ENCODE measurements around the gene ZCCHC17.
"Not testable (repeated sequence)": the region's sequence is repeated elsewhere in the genome, so short reads cannot be mapped to it uniquely, and the experiment has no call there.

ZCCHC17 gene

DNA sequence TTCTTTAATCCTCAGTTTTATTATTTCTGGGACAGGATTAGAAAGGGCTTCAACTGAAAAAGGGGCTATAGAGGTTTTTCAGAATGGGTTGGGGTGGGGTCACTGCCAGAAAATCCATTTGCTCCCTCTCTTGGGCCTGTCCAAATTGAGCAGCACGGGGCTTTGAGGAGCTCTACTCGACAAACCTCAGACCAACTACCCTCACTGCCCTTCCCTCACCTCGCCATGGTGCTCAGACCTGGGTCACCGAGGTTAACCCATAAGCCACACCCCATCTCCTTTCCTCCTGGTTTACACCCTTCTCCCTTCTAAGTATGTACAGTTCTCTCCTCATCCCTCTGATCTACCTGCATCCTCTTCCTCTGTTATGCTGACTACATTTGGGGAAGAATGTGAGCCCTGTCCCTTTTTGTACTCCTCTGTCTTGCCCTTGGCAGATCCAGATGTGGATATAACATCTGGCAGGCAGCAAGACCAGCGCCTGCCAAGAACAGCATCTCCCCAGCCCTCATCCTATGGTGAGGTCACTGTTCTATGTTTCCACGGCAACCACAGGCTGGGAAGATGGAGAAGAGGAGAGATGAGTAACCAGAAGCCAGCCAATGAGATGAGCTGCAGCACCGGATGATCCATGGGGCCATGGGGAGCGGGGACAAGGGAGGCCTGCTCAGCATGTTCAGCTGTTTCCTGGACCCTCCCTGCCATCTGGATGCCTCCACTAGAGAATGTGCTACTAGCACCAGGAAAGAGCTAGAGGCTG, 79.7 kb downstream of the ZCCHC17 start:
- no peak overlapping the region for H3K27ac ChIP-seq (ENCODE audit: low read depth, low read length, severe bottlenecking)
- no peaks in the 10 kb centered on the region for H3K9me3 ChIP-seq (ENCODE audit: control insufficient read depth, low read length)
- H3K36me3 ChIP-seq (ENCODE audit: control insufficient read depth, insufficient read depth, low read length): no peaks in the 10 kb centered on the region
- WGBS, 2 experiments (ENCODE audit: insufficient coverage in 2 of 2): 62 to 77% methylated on average over 6 to 7 of the region's 8 CpGs
- peaks cover 31% of the 10 kb centered on the region for H3K4me1 ChIP-seq (ENCODE audit: control insufficient read depth, insufficient read depth, low read length, poor library complexity, severe bottlenecking)
- no peak overlapping the region for H3K4me3 ChIP-seq (ENCODE audit: extremely low read depth, insufficient read depth, low read length, poor library complexity, severe bottlenecking)

DNA sequence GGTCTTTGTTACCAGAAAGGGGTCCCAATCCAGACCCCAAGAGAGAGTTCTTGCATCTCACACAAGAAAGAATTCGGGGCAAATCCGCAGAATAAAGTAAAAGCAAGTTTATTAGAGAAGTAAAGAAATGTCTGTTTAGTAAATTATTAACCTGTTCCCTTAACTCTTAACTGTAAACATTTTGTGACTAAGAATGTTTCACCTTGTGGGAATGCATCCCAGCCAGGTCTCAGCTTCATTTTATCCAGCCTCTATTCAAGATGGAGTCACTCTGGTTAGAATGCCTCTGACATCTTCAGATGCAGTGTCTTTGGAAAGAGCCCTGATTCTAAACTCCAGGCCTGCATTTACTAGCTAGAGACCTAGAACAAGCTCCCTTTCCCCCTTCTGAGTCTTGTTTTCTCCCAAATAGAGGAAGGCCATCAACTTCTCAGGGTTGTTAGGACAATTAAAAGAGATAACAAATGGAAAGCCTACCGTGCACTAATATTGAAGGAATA, 80.6 kb downstream of the ZCCHC17 start:
- H3K36me3 ChIP-seq (ENCODE audit: control insufficient read depth, insufficient read depth, low read length): no peaks in the 10 kb centered on the region
- H3K4me3 ChIP-seq (ENCODE audit: extremely low read depth, insufficient read depth, low read length, poor library complexity, severe bottlenecking): no peak overlapping the region
- WGBS, 2 experiments (ENCODE audit: insufficient coverage in 2 of 2): no CpG with 5 or more reads among the region's 3 CpGs
- H3K4me1 ChIP-seq (ENCODE audit: control insufficient read depth, insufficient read depth, low read length, poor library complexity, severe bottlenecking): peaks cover 31% of the 10 kb centered on the region
- no peak overlapping the region for H3K27ac ChIP-seq (ENCODE audit: low read depth, low read length, severe bottlenecking)
- no peaks in the 10 kb centered on the region for H3K9me3 ChIP-seq (ENCODE audit: control insufficient read depth, low read length)

DNA sequence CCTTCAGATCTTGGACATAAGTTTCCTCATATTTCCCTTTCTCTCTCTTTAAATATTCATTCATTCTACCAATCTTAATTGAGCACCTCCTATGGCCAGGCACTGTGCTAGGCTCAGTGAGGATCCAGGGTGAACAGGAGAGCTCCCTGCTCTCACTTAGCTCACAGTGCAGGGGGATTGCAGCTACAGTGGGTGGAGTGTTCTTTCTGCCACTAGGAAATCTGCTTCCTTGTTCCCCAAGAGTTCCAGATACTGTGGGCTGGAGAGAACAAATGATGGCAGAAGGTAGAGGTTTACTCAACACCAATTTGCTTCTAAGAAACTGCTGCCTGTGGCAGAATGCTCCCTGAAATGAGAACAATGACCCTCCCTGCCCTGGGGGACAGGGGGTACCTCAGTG, 81.2 kb downstream of the ZCCHC17 start:
- Histone ChIP-seq H3K4me1 (ENCODE audit: control insufficient read depth, insufficient read depth, low read length, poor library complexity, severe bottlenecking) (peaks cover 26% of the 10 kb centered on the region), H3K36me3 (ENCODE audit: control insufficient read depth, insufficient read depth, low read length) (no peaks in the 10 kb centered on the region), H3K9me3 (ENCODE audit: control insufficient read depth, low read length) (no peaks in the 10 kb centered on the region), H3K4me3 (ENCODE audit: extremely low read depth, insufficient read depth, low read length, poor library complexity, severe bottlenecking) (no peak overlapping the region), H3K27ac (ENCODE audit: low read depth, low read length, severe bottlenecking) (no peak overlapping the region)

DNA sequence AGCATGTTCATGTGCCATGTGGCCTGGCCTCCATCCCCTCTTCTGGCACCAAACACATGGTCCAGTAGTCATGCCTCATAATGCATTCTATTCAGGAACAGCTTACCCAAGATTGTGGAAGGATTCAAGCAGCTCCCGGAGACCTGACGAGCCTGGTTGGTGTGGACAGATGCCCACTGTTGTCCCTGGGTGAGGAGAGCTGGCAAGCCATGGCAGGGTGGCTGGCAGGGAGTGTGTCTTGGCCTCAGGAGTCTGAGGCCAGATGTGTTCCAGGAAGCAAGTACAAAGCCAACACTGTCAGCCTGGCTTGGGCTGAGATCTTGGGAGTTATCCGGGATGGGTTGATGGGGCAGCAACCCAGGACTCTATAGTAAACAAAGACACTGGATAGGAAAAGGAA, 83.3 kb downstream of the ZCCHC17 start:
- WGBS, 2 experiments (ENCODE audit: insufficient coverage in 2 of 2): 75 to 100% methylated on average over 1 to 3 of the region's 3 CpGs
- Histone ChIP-seq H3K36me3 (ENCODE audit: control insufficient read depth, insufficient read depth, low read length) (no peaks in the 10 kb centered on the region), H3K9me3 (ENCODE audit: control insufficient read depth, low read length) (no peaks in the 10 kb centered on the region), H3K27ac (ENCODE audit: low read depth, low read length, severe bottlenecking) (no peak overlapping the region), H3K4me3 (ENCODE audit: extremely low read depth, insufficient read depth, low read length, poor library complexity, severe bottlenecking) (no peak overlapping the region), H3K4me1 (ENCODE audit: control insufficient read depth, insufficient read depth, low read length, poor library complexity, severe bottlenecking) (peaks cover 15% of the 10 kb centered on the region)

DNA sequence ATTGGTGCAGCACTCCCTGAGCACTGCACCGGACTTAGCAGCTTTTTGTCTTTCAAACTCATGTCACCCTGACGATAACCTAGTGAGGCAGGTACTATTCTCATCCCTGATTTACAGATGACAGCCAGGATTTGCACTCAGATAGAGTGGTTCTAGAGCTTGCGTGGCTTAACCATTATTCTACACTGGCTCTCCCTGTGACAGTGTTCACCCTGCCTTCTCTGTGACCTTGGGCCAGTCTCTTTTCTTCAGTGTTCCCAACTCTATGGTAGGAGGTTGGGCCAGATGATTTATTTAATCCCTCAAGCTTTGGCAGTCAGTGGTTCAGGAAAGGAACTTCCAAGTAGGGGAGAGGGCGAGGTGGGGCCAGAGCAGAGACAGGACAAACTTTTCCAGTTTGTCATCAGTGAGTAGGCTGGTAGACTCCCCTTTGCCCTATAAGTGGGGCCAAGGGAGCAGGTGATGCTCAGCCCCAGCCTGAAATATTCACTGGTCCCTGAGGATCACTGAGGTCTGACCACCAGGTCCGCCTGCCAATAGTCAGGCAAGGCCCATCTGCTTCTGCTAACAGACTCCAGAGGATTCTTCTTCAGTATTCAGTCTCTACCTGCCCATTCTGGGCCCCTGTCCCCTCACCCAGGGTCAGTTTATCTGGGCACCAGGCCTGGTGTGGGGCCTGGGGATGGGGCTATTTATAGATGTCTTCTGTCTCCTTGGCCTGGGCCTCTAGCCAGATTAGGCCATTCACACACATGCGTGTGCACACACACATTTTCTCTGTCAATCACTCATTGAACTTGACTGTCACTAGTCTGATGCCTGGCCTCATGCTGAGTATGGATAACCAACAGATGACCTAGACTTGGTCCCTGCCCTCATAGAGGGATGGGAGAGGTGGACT, 84.8 kb downstream of the ZCCHC17 start:
- H3K27ac ChIP-seq (ENCODE audit: low read depth, low read length, severe bottlenecking): no peak overlapping the region
- H3K9me3 ChIP-seq (ENCODE audit: control insufficient read depth, low read length): no peaks in the 10 kb centered on the region
- no peaks in the 10 kb centered on the region for H3K36me3 ChIP-seq (ENCODE audit: control insufficient read depth, insufficient read depth, low read length)
- 89 to 96% methylated on average over 5 to 6 of the region's 6 CpGs for WGBS, 2 experiments (ENCODE audit: insufficient coverage in 2 of 2)
- H3K4me1 ChIP-seq (ENCODE audit: control insufficient read depth, insufficient read depth, low read length, poor library complexity, severe bottlenecking): peaks cover 8% of the 10 kb centered on the region
- no peak overlapping the region for H3K4me3 ChIP-seq (ENCODE audit: extremely low read depth, insufficient read depth, low read length, poor library complexity, severe bottlenecking)

DNA sequence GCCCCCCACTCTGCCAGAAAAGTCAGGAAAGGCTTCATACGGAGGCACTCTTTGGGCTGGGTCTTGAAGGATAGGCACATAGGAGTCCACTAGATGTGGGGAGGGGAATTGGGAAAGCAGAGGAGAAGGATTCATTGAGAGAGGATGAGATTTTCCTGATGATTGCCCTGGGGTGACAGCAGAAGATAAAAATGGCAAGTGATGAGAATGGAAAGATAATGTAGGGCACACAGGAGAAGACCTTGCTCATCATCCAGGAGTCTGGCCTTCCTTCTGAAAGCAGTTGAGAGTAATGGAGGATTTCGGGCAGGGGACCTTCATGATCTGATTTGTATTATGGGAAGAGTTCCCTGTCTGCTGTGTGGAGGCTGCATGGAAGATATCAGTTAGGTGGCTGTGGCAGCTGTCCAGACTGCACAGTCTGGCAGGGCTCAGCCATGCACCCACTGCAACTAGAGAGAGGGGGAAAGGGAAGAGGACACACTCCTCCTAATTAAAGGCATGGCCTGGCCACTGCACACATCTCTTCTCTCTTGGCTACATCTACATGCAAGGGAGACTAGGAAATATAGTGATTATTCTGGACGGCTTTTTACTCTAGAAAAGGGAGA, 85.7 kb downstream of the ZCCHC17 start:
- 84 to 88% methylated on average over 2 to 3 of the region's 3 CpGs for WGBS, 2 experiments (ENCODE audit: insufficient coverage in 2 of 2)
- Histone ChIP-seq H3K36me3 (ENCODE audit: control insufficient read depth, insufficient read depth, low read length) (no peaks in the 10 kb centered on the region), H3K4me1 (ENCODE audit: control insufficient read depth, insufficient read depth, low read length, poor library complexity, severe bottlenecking) (peaks cover under 1% of the 10 kb centered on the region), H3K27ac (ENCODE audit: low read depth, low read length, severe bottlenecking) (no peak overlapping the region), H3K9me3 (ENCODE audit: control insufficient read depth, low read length) (no peaks in the 10 kb centered on the region), H3K4me3 (ENCODE audit: extremely low read depth, insufficient read depth, low read length, poor library complexity, severe bottlenecking) (no peak overlapping the region)

DNA sequence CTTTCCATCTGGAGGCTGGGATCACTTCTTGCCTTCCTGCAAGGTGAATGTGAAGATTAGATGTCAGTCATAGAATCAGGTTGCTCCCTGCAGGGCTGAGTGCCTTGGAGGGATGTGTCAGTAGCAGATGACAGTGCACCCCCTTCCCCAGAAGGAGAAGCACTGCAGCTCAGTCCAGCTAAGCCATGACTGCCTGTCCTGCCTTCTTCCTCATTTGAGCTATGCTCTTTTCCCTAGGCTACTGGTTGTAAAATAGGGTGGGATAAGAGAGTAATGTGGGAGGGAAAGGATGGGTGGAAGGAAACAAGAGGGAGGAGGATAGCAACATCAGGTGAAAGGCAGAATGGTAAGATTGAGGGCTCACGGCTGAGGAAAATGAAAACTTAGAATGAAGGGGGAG, 87.1 kb downstream of the ZCCHC17 start:
- H3K4me3 ChIP-seq (ENCODE audit: extremely low read depth, insufficient read depth, low read length, poor library complexity, severe bottlenecking): no peak overlapping the region
- H3K9me3 ChIP-seq (ENCODE audit: control insufficient read depth, low read length): no peaks in the 10 kb centered on the region
- no peaks in the 10 kb centered on the region for H3K4me1 ChIP-seq (ENCODE audit: control insufficient read depth, insufficient read depth, low read length, poor library complexity, severe bottlenecking)
- H3K36me3 ChIP-seq (ENCODE audit: control insufficient read depth, insufficient read depth, low read length): no peaks in the 10 kb centered on the region
- 83% methylated on average over 1 of the region's 1 CpG; no CpG with 5 or more reads in 1 of the 2 experiments for WGBS, 2 experiments (ENCODE audit: insufficient coverage in 2 of 2)
- H3K27ac ChIP-seq (ENCODE audit: low read depth, low read length, severe bottlenecking): no peak overlapping the region

DNA sequence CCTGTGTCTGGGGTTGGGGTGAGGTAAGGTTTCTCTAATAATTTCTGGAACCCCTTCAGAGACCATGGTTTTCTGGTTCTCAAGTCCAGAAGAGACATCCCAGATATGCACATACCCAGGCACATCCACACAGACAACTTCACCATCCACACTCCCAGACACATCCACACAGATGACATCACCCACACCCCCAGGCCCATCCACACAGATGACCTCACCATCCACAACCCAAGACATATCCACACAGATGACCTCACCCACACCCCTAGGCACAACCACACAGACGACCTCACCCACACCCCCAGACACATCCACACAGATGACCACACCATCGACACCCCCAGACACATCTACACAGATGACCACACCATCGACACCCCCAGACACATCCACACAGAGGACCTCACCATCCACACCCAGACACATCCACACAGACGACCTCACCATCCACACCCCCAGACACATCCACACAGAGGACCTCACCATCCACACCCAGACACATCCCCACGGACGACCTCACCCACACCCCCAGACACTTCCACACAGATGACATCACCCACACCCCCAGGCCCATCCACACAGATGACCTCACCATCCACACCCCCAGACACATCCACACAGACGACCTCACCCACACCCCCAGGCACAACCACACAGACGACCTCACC, 89.9 kb downstream of the ZCCHC17 start:
- not testable (repeated sequence) for H3K27ac ChIP-seq (ENCODE audit: low read depth, low read length, severe bottlenecking); H3K9me3 ChIP-seq (ENCODE audit: control insufficient read depth, low read length); H3K36me3 ChIP-seq (ENCODE audit: control insufficient read depth, insufficient read depth, low read length); H3K4me3 ChIP-seq (ENCODE audit: extremely low read depth, insufficient read depth, low read length, poor library complexity, severe bottlenecking); H3K4me1 ChIP-seq (ENCODE audit: control insufficient read depth, insufficient read depth, low read length, poor library complexity, severe bottlenecking)
- WGBS, 2 experiments (ENCODE audit: insufficient coverage in 2 of 2): 73 to 90% methylated on average over 2 to 7 of the region's 8 CpGs

DNA sequence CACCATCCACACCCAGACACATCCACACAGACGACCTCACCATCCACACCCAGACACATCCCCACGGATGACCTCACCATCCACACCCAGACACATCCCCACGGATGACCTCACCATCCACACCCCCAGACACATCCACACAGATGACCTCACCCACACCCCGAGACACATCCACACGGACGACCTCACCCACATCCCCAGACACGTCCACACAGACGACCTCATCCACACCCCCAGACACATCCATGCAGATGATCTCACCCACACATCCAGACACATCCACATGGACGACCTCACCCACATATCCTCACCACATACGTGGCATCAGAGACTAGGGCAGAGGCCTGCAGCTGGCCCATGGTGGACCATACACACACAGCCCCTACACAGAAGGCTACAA, 90.8 kb downstream of the ZCCHC17 start:
- no peak overlapping the region for H3K4me3 ChIP-seq (ENCODE audit: extremely low read depth, insufficient read depth, low read length, poor library complexity, severe bottlenecking)

DNA sequence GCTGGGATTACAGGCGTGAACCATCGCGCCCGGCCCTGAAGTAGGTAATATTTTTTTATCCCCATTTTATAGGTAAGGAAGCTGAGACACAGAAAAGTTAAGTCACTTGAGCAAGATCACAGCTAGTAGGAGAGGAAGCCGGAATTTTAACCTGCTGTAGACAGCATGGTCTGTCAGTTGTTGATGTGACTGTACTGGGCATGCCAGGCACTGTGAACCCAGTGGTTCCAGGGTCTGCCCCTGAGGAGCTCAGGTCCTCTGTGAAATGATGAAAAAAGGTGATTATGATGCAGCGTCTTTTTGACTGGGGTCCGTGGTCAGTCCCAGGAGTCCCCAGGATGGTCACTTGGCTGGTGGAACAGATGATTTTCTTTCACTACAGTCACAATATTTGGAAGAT, 92.8 kb downstream of the ZCCHC17 start:
- no peaks in the 10 kb centered on the region for H3K36me3 ChIP-seq (ENCODE audit: control insufficient read depth, insufficient read depth, low read length)
- WGBS, 2 experiments (ENCODE audit: insufficient coverage in 2 of 2): 77 to 100% methylated on average over 1 to 2 of the region's 7 CpGs
- no peaks in the 10 kb centered on the region for H3K9me3 ChIP-seq (ENCODE audit: control insufficient read depth, low read length)
- no peaks in the 10 kb centered on the region for H3K4me1 ChIP-seq (ENCODE audit: control insufficient read depth, insufficient read depth, low read length, poor library complexity, severe bottlenecking)
- no peak overlapping the region for H3K4me3 ChIP-seq (ENCODE audit: extremely low read depth, insufficient read depth, low read length, poor library complexity, severe bottlenecking)
- H3K27ac ChIP-seq (ENCODE audit: low read depth, low read length, severe bottlenecking): no peak overlapping the region

More for the DNA sequence above, 90.8 kb downstream of the ZCCHC17 start:
- no peaks in the 10 kb centered on the region for H3K36me3 ChIP-seq (ENCODE audit: control insufficient read depth, insufficient read depth, low read length)
- no peaks in the 10 kb centered on the region for H3K9me3 ChIP-seq (ENCODE audit: control insufficient read depth, low read length)
- H3K27ac ChIP-seq (ENCODE audit: low read depth, low read length, severe bottlenecking): no peak overlapping the region
- WGBS, 2 experiments (ENCODE audit: insufficient coverage in 2 of 2): 85 to 96% methylated on average over 8 to 10 of the region's 10 CpGs
- H3K4me1 ChIP-seq (ENCODE audit: control insufficient read depth, insufficient read depth, low read length, poor library complexity, severe bottlenecking): no peaks in the 10 kb centered on the region

Measured in mesodermal cell (in vitro differentiated cells).